NB4 (cell line): ENCODE measurements around the gene ZSCAN10.

Experiments
- CTCF ChIP-seq: IDR thresholded peaks from one replicate; pipeline ENCODE4 v1.5.1; 2012; ENCODE audit warnings: low read depth, low read length
- MAX ChIP-seq: IDR thresholded peaks from 2 replicates; pipeline ENCODE4 v1.6.1; 2011; ENCODE audit warnings: low read depth, low read length
- POLR2A ChIP-seq: IDR thresholded peaks from 2 replicates; pipeline ENCODE4 v1.6.1; 2011; ENCODE audit warnings: mild to moderate bottlenecking; ENCODE audit not compliant: insufficient read length; ENCODE audit errors: extremely low read depth

GRCh38 chr16:3074860-3075522 is 24.1 kb downstream of the ZSCAN10 start:
- TF ChIP-seq CTCF (no peak), POLR2A (no peak), MAX (no peak)
